ENCODE data around the gene PAPSS2. TPM values are rescaled to one million over a fixed set of nuclear protein-coding genes. Genes with fewer than 3 reads are reported as not detected.

The PAPSS2 gene
- total RNA-seq, 1 experiment from 2014 or later = 14.6 TPM

- ATAC-seq (no peak), DNase-seq (ENCODE audit: low read depth, low spot score) (no peak)
- Histone ChIP-seq H3K4me1 (ENCODE audit: control insufficient read depth in 1 of 2, insufficient read depth in 2 of 2, low read length in 2 of 2) (no peaks in the 10 kb centered on the region), H3K27ac (ENCODE audit: low read depth, low read length) (no peak overlapping the region), H3K4me3 (replicated peaks in 1 of 2; ENCODE audit: low read depth in 1 of 2, low read length in 2 of 2) (no peak overlapping the region), H4K20me1 (ENCODE audit: insufficient read depth) (no peaks in the 10 kb centered on the region), H3K79me2 (ENCODE audit: insufficient read depth, low read length) (no peaks in the 10 kb centered on the region), H3K36me3 (ENCODE audit: control insufficient read depth in 1 of 2, insufficient read depth in 2 of 2, low read length in 2 of 2) (no peaks in the 10 kb centered on the region), H3K4me2 (ENCODE audit: low read length) (no peak overlapping the region), H2AFZ (ENCODE audit: low read depth, low read length, poor library complexity, severe bottlenecking) (no peak overlapping the region), H3K9ac (ENCODE audit: low read length) (no peak overlapping the region), H3K9me2 (ENCODE audit: insufficient read depth) (no peaks in the 10 kb centered on the region), H3K9me3 (ENCODE audit: control insufficient read depth in 1 of 2, insufficient read depth in 1 of 2, low read depth in 1 of 2, low read length in 2 of 2) (no peaks in the 10 kb centered on the region), H3K27me3 (ENCODE audit: insufficient read depth, low read length) (no peaks in the 10 kb centered on the region)
- BruUV-seq (replicated peaks) = no TSS peak
- CTCF ChIA-PET = no interaction called here
- POLR2A ChIA-PET = no interaction called here
- no peak for TF ChIP-seq JUND (IDR thresholded peaks at IDR 0.05)
- no peak for TF ChIP-seq CEBPB (IDR thresholded peaks at IDR 0.05; ENCODE audit: low read depth)
- TF ChIP-seq ZFX (IDR thresholded peaks at IDR 0.05) = no peak
- TF ChIP-seq ELF1 (IDR thresholded peaks at IDR 0.05; ENCODE audit: borderline replicate concordance, low read depth) = no peak
- TF ChIP-seq MAX (IDR thresholded peaks at IDR 0.05) = no peak
- TF ChIP-seq EZH2 (IDR thresholded peaks at IDR 0.05) = no peak
- TF ChIP-seq SP1 (IDR thresholded peaks at IDR 0.05; ENCODE audit: low read depth) = no peak
- TF ChIP-seq, protein P1, sequence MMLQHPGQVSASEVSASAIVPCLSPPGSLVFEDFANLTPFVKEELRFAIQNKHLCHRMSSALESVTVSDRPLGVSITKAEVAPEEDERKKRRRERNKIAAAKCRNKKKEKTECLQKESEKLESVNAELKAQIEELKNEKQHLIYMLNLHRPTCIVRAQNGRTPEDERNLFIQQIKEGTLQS (IDR thresholded peaks at IDR 0.05) = no peak
- TF ChIP-seq CBX3 (IDR thresholded peaks at IDR 0.05; ENCODE audit: low read depth) = no peak
- no peak for TF ChIP-seq POLR2AphosphoS5 (IDR thresholded peaks at IDR 0.05; ENCODE audit: low read depth, low read length)
- no peak for TF ChIP-seq CTCF (IDR thresholded peaks at IDR 0.05 in 2 of 3, conservative IDR thresholded peaks at IDR 0.05 in 1 of 3; ENCODE audit: borderline replicate concordance in 1 of 3, insufficient read depth in 1 of 3, low read depth in 2 of 3, low read length in 2 of 3)
- TF ChIP-seq FOSL1 (IDR thresholded peaks at IDR 0.05; ENCODE audit: low read depth) = no peak
- RAD21 ChIA-PET (ENCODE audit: low non-redundant PET in 1 of 2, low total read pairs in 2 of 2, uncharacterized antibody in 2 of 2, unreplicated experiment in 2 of 2) = no interaction called here
- intact Hi-C loops (cut with micrococcal nuclease) = no loop called here
These were observed 17.2 kb upstream of the PAPSS2 start for GRCh38 chr10:87642486-87642885.
